Esophagus squamous epithelium (tissue), 4 donors: ENCODE results near the gene SPTBN2.

Experiments
- CTCF ChIP-seq, 6 experiments: fragments of 450-650 bp in 4 of 6; fragments of 200-600 bp in 2 of 6; sonication (generic) in 2 of 6; IDR thresholded peaks; one replicate each; pipeline ENCODE4 v1.5.1; 2016 to 2019; ENCODE audit warnings: antibody characterized with exemption in 6 of 6, mild to moderate bottlenecking in 4 of 6, moderate library complexity in 4 of 6
- POLR2A ChIP-seq, 4 donors: fragments of 450-650 bp; IDR thresholded peaks; one replicate each; pipeline ENCODE4 v1.6.1; 2017; ENCODE audit warnings: antibody characterized with exemption in 4 of 4, mild to moderate bottlenecking in 4 of 4, moderate library complexity in 3 of 4

GRCh38 chr11:66725114-66725513 is 3.9 kb downstream of the SPTBN2 start:
- TF ChIP-seq CTCF (IDR thresholded peaks at IDR 0.05) (no peak), POLR2A (IDR thresholded peaks at IDR 0.05) (no peak)
